GM15510 (cell line): ENCODE data around the gene HAS3.

Source experiments
- POLR2A ChIP-seq: IDR thresholded peaks from 3 replicates; pipeline ENCODE4 v1.6.1; 2011; ENCODE audit warnings: borderline replicate concordance; ENCODE audit not compliant: insufficient read length; ENCODE audit errors: extremely low read depth

HAS3 gene

GRCh38 chr16:69105501-69106361, at the start of gene HAS3:
Gene HAS3 (plus strand): TSS chr16:69105653. CDS start chr16:69109396, 3,743 bp downstream.
- no peak for TF ChIP-seq POLR2A

GRCh38 chr16:69055980-69056379, 49.5 kb upstream of the HAS3 start:
- TF ChIP-seq POLR2A = no peak

- no peak for TF ChIP-seq POLR2A
These were observed 49.0 kb upstream of the HAS3 start for GRCh38 chr16:69056421-69056820.

GRCh38 chr16:69057400-69058378, 47.8 kb upstream of the HAS3 start:
- TF ChIP-seq POLR2A = no peak

GRCh38 chr16:69064124-69064763, 41.2 kb upstream of the HAS3 start:
- no peak for TF ChIP-seq POLR2A

- TF ChIP-seq POLR2A = no peak
These were observed 40.6 kb upstream of the HAS3 start for GRCh38 chr16:69064764-69065313.

GRCh38 chr16:69069504-69069903, 35.9 kb upstream of the HAS3 start:
- no peak for TF ChIP-seq POLR2A

- no peak for TF ChIP-seq POLR2A
These were observed 34.4 kb upstream of the HAS3 start for GRCh38 chr16:69071036-69071435.

GRCh38 chr16:69072640-69072974, 32.8 kb upstream of the HAS3 start:
- no peak for TF ChIP-seq POLR2A

GRCh38 chr16:69073181-69073702, 32.2 kb upstream of the HAS3 start:
- TF ChIP-seq POLR2A = no peak

GRCh38 chr16:69077251-69077650, 28.2 kb upstream of the HAS3 start:
- no peak for TF ChIP-seq POLR2A

- no peak for TF ChIP-seq POLR2A
These were observed 27.4 kb upstream of the HAS3 start for GRCh38 chr16:69078073-69078472.

GRCh38 chr16:69079697-69080096, 25.8 kb upstream of the HAS3 start:
- TF ChIP-seq POLR2A = no peak

- TF ChIP-seq POLR2A = no peak
These were observed 22.0 kb upstream of the HAS3 start for GRCh38 chr16:69083306-69083941.

- no peak for TF ChIP-seq POLR2A
These were observed 21.2 kb upstream of the HAS3 start for GRCh38 chr16:69084289-69084688.
